HG03378 (cell line): ENCODE measurements around the gene CAV3.
"Not testable (repeated sequence)": the region's sequence is repeated elsewhere in the genome, so short reads cannot be mapped to it uniquely, and the experiment has no call there.

Source experiments
- ATAC-seq: cut with Tn5 transposase; IDR thresholded peaks from one replicate; pipeline ENCODE4 v1.9.1; 2021; ENCODE audit warnings: mild to moderate bottlenecking, moderate library complexity; ENCODE audit not compliant: unreplicated experiment

The CAV3 gene

GRCh38 chr3:8733332-8734094 lies at the start of gene CAV3:
CAV3 (plus strand) TSS chr3:8733802; CDS start chr3:8733877, 75 bp downstream.
- no peak for ATAC-seq

GRCh38 chr3:8684992-8685391 lies 48.6 kb upstream of the CAV3 start:
- not testable (repeated sequence) for ATAC-seq

GRCh38 chr3:8691295-8691694 lies 42.3 kb upstream of the CAV3 start:
- not testable (repeated sequence) for ATAC-seq

- no peak for ATAC-seq
These were observed 31.0 kb upstream of the CAV3 start for GRCh38 chr3:8702560-8702959.

GRCh38 chr3:8705575-8705974 lies 28.0 kb upstream of the CAV3 start:
- no peak for ATAC-seq

GRCh38 chr3:8709287-8709686 lies 24.3 kb upstream of the CAV3 start:
- ATAC-seq: no peak

GRCh38 chr3:8709801-8710507 lies 23.6 kb upstream of the CAV3 start:
- ATAC-seq: no peak

- ATAC-seq: no peak
These were observed 21.3 kb upstream of the CAV3 start for GRCh38 chr3:8712045-8712907.

GRCh38 chr3:8712908-8713255 lies 20.7 kb upstream of the CAV3 start:
- no peak for ATAC-seq

GRCh38 chr3:8713901-8714759 lies 19.5 kb upstream of the CAV3 start:
- ATAC-seq: no peak

- ATAC-seq: not testable (repeated sequence)
These were observed 17.8 kb upstream of the CAV3 start for GRCh38 chr3:8715757-8716156.

GRCh38 chr3:8722808-8723207 lies 10.8 kb upstream of the CAV3 start:
- no peak for ATAC-seq

GRCh38 chr3:8723612-8724011 lies 10.0 kb upstream of the CAV3 start:
- ATAC-seq: no peak

GRCh38 chr3:8724108-8724752 lies 9.4 kb upstream of the CAV3 start:
- ATAC-seq: no peak

GRCh38 chr3:8727605-8728512 lies 5.7 kb upstream of the CAV3 start:
- ATAC-seq: no peak

GRCh38 chr3:8729479-8729878 lies 4.1 kb upstream of the CAV3 start:
- ATAC-seq: no peak

- no peak for ATAC-seq
These were observed 2.9 kb upstream of the CAV3 start for GRCh38 chr3:8730656-8731055.

- no peak for ATAC-seq
These were observed 1.2 kb upstream of the CAV3 start for GRCh38 chr3:8732413-8732812.
